CD4-positive, alpha-beta T cell treated with Interleukin-10 for 1 hour (primary cell): ENCODE data around the gene CRIP1.
A peak's percentile ranks its signal among the peaks of the same experiment; 100 is the strongest.

Source experiments
- DNase-seq: peaks from one replicate; pipeline ENCODE4 v3.0.0-alpha.2; 2020

Gene CRIP1

DNA sequence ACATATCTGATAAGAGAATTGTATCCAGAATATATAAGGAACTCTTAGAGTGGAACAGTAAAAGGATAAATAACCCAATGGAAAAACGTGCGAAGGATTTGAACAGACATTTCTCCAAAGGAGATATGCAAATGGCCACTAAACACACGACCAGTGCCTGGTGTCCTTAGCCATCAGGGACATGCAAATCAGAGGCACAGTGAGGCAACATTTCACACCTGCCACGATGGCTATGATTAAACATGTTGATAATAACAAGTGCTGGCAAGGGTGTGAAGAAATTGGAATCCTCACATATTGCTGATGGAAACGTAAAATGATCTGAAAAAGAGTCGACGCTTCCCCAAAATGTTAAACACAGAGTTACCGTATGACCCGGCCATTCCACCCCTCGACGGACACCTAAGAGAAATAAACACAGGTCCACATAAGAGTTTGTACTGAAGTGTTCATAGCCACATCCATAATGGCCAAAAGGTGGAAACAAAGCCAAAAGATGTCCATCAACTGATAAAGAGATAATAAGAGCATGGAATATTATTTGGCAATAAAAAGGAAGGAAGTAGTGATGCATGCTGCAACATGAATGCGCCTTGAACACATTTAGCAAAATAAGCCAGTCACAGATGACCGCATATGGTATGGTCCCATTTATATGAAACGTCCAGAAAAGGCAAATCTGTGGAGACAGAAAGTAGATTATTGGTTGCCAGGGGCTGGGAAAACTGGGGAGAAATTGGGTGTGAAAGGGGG lies 33.4 kb downstream of the CRIP1 start:
- no peak for DNase-seq

DNA sequence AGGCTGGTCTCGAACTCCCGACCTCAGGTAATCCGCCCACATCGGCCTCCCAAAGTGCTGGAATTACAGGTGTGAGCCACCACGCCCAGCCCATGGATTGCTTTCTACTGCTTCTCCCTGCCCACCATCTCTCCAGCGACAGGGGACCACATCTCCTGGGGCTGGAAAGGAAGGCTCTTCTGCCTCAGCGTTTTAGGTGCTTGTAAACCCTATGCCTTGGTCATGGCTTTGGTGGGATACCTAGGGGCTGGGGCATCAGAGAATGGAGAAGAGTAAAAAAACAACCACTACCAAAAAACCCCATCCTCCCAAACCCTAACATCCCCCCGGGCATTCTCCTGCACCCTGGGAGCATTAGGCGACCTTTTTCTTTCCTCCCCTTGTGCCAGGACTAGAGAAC lies 38.6 kb downstream of the CRIP1 start:
- no peak for DNase-seq

DNA sequence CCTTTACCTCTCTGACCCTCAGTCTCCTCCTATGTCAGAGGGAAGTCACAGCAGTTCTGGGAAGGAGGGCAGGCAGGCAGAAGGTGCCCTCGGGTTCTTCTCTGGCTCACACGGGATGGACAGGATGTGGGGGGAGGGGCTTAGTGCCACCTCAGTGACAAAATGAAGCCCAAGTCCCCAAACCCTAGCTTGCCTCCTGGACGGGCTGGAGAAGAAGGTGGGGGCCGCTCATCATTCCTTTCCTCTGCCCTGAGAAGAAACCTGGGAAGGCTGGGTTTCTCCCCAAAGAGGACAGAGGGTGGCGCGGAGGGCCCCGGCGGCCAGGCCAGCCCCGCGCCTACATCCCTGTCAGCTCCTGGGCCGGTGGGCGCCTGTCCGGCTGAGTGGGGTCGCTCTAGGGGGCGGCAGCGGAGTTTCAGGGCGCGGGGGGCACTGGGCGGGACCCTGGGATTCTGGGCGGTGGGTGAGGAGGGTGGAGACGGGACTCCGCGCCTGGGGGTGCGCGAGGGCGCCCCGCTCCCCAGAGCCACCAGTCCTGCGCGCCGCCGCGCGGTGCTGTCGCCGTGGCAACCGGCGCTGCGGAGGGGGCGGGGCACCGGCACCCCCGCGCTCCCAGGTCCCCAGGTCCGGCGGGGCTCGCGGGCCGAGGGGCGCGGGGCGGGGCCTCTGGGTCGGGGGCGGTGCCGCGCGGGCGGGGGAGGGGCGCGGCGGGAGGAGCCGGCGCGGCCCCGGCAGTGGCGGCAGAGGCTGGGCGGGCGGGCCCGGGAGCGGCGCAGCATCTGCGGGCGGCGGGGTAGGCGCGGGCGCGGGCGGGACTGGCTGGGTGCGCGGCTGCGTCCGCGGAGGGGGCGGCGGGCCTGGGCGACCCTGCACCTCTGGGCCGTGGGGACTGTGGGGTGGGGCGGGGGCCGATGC lies 39.4 kb downstream of the CRIP1 start, which contains the start of gene TMEM121:
Gene TMEM121, plus strand, starts transcription at position 723 of the 915 bp plus-strand sequence. CDS start 2,252 bp downstream, outside the sequence.
- peak; percentile 57 for DNase-seq

DNA sequence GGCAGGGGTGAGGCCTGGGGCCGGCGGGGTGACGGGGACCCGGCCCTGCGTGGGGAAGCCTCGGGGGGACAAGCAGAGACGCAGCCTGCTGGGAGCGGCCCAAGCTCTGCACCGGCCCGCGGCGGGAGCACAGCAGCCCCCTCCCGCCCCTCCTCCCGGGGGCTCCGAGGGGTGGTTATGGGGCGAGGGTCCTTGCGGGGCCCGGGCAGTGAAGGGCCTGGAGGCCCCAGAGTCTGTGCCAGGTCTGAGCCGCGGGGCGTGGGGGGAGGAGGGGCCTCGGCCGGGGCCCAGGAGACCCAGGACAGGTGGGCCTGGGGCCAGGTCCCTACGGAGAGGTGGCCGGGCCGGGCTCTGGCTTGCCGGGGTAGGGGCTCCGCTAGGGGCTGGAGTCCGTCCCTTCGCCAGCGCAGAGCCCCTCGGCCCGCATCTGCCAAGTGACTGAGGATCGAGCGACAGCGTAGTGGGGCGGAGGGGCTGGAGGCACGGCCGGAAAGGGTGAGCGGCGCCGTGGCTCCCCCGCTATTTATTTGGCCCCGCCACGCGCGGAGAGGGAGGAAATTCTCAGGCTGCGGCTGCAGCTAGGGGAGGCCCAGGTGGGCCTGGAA lies 40.2 kb downstream of the CRIP1 start:
- no peak for DNase-seq

DNA sequence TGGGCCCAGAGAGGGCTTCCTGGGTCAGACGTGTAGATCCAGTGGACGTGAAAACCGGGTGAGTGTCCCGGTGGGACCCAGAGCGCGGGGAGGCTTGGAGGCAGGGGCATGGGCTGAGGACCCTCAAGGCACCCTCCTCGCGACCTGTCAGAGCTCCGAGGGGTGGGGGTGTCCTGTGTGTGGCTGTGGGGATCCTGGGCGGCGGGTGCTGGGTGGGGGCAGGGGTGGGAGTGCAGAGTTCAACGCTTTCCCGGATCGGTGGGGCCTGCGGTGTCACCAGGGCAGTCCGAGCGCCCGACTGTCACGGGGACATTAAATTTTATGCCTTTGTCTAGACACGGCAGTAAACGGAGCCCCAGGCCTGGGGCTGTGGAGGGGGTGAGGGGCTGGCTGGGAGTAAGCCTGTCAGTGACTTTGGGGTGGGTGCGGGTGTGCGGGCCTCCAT lies 40.7 kb downstream of the CRIP1 start:
- DNase-seq, result no peak

DNA sequence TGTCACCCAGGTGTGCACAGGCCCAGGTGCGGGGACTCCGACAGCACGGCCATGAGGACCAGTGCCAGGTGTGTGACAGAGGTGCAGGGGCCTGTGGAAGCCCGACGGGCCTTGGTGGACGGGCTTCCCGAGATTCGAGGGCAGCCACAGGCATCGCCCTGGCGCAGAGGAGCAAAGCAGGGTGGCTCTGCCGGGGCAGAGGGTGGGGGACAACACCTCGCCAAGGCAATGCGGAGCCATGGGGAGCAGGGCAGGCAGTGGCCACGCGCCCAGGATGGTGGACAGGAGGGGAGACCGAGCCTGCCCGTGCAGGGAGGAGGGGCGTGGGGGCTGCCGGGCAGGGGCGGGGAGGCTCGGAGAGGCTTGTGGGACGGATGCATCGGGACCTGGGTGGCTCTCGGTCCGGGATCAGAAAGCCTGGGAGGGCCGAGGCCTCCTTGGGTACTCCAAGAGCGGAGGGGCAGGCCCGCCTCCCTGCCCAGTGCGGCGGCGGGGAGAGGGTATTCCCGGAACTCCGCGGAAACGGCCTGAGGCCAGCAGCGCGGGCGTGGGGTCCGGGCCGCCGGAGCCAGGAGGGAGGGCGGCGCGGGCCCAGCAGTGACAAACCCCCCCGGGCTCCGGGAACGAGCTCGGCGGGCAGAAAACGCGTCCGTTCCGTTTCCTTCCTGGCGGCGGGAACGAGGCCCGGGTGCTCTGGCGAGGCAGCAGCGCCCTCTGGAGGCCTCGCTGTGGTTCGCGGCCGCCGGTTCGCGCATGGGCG lies 41.3 kb downstream of the CRIP1 start:
- DNase-seq, result peak; percentile 84

DNA sequence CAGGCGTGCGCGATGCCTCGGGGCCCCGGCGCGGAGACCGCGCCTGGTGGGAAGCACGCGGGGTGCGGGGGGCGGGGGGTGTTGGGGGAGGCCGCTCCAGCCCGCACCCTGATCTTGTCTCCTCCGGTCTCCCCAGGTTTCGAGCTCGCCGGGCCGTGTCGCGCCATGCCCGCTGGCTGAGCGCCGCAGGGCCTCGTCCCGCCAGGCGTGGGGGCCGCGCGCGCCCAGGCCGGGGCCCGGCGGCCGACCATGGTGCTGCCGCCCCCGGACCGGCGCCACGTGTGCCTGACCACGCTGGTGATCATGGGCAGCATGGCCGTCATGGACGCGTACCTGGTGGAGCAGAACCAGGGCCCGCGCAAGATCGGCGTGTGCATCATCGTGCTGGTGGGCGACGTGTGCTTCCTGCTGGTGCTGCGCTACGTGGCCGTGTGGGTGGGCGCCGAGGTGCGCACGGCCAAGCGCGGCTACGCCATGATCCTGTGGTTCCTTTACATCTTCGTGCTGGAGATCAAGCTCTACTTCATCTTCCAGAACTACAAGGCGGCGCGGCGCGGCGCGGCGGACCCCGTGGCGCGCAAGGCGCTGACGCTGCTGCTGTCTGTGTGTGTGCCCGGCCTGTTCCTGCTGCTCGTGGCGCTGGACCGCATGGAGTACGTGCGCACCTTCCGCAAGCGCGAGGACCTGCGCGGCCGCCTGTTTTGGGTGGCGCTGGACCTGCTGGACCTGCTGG lies 42.1 kb downstream of the CRIP1 start:
- no peak for DNase-seq

DNA sequence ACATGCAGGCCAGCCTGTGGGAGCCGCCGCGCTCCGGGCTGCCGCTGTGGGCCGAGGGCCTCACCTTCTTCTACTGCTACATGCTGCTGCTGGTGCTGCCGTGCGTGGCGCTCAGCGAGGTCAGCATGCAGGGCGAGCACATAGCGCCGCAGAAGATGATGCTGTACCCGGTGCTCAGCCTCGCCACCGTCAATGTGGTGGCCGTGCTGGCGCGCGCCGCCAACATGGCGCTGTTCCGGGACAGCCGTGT lies 42.6 kb downstream of the CRIP1 start:
- DNase-seq, result no peak

DNA sequence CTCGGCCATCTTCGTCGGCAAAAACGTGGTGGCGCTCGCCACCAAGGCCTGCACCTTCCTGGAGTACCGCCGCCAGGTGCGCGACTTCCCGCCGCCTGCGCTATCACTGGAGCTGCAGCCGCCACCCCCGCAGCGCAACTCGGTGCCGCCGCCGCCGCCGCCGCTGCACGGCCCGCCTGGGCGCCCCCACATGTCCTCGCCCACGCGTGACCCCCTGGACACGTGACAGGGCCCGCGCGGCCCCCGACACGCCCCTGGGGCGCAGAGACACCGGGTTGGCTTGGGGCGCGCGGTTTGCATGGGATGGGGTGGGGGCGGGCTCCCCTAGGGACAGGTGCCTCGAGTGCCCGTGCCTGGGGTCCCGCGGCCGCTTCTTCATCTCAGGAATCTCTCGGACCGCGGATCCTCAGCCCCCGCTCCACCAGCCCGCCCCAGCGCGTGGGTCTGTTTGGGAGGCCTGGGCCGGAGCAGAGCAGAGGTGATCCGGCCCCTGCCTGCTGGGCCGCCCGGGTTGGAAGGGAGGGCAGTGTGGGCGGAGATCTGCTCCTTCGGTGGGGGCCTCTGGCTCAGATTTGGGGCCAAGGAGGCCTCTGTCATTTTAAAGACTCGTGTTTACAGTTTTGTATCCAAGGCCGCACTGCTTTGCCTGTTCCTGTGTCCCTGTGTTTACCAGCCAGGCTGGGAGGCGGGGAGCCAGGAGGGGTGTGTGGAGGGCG lies 43.0 kb downstream of the CRIP1 start:
- DNase-seq, result peak; percentile 44

DNA sequence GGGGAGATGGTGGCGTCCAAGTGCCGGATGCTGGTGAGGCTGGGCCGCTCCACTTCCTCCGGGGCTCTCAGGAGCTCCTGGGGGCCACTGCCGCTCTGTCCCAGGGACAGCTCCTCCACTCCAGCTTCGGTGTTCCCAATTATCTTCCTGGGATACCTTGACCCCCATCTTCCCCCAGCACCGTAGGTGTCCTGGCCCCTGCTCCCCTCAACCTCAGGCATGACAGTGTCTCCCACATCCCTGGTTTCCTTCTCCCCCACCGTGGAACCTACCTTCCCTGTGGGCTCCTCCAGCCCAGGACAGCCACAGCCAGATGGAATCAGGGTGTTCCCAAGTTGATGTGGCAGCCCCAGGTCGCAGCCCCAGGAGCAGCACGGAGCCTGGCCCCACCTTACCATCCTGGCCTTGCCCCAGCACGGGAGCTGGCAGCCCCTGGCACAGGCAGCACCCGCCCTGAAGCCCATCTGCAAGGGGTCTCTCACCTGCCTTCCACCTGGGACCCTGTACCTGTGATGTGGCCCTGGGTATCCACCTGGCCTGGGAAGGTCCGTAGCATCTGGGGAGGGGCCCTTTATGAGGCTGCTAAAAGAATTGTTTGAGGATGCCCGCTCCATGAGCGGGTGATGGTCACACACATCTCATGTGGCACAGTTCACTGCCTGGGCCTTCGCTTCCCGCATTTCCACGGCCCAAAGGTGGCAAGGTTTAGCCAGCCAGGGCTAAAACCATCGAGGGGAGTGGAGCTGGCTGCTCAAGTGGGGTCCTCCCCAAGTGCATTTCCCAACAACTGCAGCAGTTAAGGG lies 43.8 kb downstream of the CRIP1 start:
- no peak for DNase-seq

DNA sequence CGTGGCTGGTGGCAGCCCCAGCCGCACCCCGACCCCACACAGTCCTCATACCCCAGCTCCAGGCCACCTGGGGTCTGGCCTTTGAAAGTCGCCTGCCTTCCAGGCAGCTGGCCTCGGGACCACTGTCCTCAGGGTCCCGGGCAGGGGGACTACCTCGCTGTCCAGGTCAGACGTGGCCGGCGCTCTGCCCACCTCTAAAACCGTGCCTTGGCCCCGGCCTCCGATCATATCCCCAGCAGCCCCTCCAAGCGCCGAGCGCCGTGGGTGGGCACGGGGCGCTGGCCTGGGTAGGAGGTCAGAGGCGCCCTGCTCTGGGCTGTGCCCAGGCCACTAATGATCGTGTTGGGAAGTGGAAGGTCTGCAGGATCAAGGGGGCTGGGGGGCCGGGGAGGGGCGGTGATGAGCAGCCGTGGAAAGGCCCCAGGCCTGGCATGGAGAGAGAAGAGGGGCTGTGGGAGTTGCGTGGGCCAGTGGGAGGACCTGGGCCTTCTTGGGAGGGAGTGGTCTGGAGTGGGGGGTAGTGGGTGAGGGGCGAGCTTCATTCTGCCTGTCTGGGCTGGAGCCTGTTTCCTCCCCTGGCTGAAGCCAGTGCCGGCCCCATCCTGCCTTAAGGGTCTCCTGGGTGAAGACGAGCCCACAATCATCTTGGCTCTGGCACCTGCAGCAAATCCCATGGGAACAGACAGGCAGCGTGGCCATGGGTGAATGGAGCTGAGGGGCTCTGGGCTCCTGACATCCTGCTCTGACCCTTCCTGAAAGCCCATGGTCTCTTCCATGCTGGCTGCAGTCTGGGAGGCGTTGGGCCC lies 44.6 kb downstream of the CRIP1 start:
- no peak for DNase-seq

DNA sequence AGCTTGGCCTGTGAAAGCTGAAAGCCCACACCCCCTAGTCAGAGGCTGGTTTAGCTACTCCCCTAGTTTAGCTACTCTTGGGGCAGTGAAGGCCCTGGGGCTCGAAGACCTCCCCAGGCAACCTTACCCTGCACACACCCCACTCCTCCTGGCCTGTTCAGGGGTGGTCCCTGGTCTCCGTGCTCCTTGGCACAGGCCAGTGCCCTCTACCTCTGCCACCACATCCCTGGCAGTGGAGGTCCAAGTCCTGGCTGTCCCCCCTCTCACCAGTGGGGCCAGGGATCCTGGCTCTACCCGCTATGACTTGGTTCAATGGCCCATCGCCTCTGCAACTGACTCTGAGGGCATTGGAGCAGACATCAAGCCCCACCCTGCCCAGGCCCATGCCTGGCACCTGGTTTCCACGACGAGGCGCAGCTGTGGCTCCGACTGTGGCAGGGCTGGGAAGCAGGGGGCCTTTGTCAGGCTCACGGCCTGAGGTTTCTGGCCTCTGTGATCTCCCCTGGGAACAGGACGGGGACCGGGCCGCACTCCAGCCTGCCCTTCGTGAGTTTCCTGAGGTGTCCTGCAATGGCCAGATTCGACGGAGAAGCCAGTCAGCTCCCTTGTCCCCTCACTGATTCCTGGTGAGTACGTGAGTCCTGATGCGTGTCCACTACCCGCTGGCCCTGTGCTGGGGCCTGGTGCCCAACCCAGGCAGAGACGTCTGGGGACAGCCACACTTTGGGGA lies 45.4 kb downstream of the CRIP1 start:
- DNase-seq, result no peak

DNA sequence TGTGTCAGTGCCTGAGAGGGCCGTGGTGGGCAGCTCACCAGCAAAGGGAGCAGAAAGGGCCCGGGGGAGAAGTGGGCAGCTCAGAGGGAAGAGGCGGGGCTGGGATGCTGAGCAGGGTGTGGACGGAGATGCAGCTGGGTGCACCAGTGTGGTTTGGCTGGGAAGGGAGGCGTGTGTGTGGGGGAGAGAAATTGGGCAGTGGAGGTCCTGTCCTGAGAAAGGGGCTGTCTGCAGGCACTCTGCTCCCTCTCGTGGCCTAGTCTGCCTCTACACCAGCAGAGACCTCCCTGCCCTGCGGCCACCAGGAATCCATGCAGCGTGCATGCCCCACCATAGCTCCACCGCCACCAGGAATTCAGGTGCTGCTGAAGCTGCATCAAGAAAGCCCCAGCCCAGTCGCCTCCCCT lies 46.1 kb downstream of the CRIP1 start:
- DNase-seq, result no peak

DNA sequence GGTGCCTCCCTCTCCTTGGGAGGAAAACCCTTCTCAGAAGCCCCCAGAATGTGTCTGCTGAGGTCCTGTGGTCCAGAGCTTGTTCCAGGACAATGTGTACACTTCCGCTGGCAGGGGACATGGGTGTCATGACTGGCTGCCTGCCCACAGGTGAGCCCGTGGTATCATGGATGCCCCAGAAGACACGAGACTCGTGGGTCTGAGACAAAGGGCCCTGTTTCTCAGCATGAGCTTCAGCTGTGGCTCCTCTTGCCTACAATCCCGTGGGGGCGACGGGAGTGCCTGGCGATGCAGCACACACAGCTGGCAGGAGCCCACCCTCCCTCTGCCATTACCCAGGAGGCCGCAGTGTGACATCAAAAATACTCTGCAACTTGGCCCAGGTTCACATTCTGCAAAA lies 46.7 kb downstream of the CRIP1 start:
- DNase-seq, result no peak

DNA sequence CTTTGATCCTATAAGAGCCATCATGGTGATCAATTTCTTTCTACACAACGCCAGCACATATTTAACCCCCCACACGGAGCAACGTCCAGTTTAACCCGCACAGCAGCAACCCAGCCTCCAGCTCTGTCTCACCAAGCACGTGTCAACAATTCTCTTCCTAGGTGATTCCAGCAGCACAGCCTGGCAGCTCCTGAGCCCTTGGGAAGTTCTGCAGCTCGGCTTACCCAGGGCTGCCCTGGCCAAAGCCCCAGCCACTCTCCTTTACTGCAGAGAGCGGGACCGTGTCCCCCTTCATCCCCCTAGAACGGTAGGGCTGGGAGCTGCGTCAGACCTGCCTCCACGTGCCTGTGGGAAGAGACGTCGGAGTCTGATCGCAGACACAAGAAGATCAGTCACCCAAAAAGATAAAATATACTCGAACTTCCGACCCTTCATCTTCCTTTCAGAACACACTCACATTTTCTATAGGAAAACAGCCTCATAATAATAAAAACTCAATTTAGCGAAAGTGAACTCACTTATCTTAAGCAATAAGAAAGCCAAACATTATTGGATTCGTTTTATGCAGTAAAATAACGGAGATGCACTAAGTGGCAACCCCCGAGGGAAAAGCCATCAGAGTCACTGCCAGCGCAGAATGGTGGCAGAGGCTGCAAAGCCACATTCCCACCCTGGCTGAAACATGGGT lies 47.3 kb downstream of the CRIP1 start:
- DNase-seq, result no peak

DNA sequence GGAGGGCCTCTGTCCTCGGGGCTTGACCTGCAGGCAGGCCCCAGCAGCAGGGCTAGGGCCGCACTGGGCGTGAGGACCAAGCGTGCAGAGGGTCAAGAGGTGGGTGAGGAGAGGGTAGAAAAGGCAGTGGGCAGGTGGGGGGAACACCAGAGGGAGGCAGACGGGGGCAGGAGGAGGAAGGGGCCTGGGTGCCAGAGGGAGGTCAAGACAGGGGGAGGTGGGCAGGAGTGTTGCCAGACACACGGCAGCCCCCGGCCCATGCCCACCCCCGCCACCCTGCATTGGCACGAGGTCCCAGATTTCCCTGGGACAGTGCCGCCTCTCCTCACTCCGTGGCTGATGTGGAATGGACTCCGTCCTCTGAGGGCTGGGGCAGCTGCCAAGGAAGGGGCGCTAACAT lies 47.9 kb downstream of the CRIP1 start:
- no peak for DNase-seq

DNA sequence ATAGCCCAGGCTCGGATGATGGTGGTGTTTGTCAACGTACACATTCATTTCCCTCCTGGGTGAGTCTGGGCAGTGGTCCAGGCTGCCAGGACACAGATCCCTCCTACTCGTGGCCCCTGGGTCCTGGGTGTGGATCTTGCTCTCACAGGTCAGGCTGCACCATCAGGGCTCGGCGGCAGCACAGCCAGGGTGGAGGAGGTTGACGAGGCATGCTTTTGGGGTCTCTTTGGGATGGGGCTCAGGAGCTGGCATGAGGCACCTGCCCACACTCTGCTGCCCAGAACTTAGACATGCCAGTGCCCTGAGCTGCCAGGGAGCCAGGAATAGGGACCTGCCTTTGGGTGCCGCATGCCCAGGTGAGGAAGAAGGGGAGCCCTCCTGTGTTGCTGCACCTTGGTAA lies 49.4 kb downstream of the CRIP1 start:
- DNase-seq, result no peak
